CD14-positive monocyte (primary cell): ENCODE data around the gene SLC22A17. TPM values are rescaled to one million over a fixed set of nuclear protein-coding genes. Genes with fewer than 3 reads are reported as not detected.

Experiments
- DNase-seq, 3 donors: peaks; one replicate each; pipeline ENCODE4 v3.0.0-alpha.2; 2011 to 2022
- H2AFZ ChIP-seq: 2 replicates; pipeline ENCODE4 v1.6.0; 2012; ENCODE audit warnings: mild to moderate bottlenecking, low read depth, low read length, inconsistent platforms; ENCODE audit not compliant: insufficient read depth, poor library complexity, severe bottlenecking
- H3K27ac ChIP-seq, 2 donors: 1 replicate in 1 of 2; 2 replicates in 1 of 2; pipeline ENCODE4 v1.5.1; 2012 to 2013; ENCODE audit warnings: low read length in 2 of 2, control low read depth in 1 of 2, inconsistent platforms in 1 of 2, low read depth in 1 of 2, mild to moderate bottlenecking in 1 of 2
- H3K27me3 ChIP-seq, 2 donors: one replicate each; pipeline versions ENCODE4 v1.6.0 to v1.6.1; 2011 to 2013; ENCODE audit warnings: low read length in 2 of 2; ENCODE audit not compliant: control insufficient read depth in 2 of 2, insufficient read depth in 2 of 2
- H3K36me3 ChIP-seq, 2 donors: replicated peaks in 1 of 2; 1 replicate in 1 of 2; 2 replicates in 1 of 2; pipeline versions ENCODE4 v1.5.1 to v1.6.1; 2012 to 2013; ENCODE audit warnings: low read length in 2 of 2, control low read depth in 1 of 2, inconsistent platforms in 1 of 2, mild to moderate bottlenecking in 1 of 2; ENCODE audit not compliant: insufficient read depth in 2 of 2, control insufficient read depth in 1 of 2
- H3K4me1 ChIP-seq, 2 donors: 1 replicate in 1 of 2; 2 replicates in 1 of 2; pipeline versions ENCODE4 v1.5.1 to v1.6.1; 2012 to 2013; ENCODE audit warnings: low read length in 2 of 2, control low read depth in 1 of 2, inconsistent platforms in 1 of 2, mild to moderate bottlenecking in 1 of 2, moderate library complexity in 1 of 2; ENCODE audit not compliant: insufficient read depth in 2 of 2, control insufficient read depth in 1 of 2
- H3K4me2 ChIP-seq: replicated peaks from 2 replicates; pipeline ENCODE3; 2012; ENCODE audit warnings: low read length, moderate library complexity, mild to moderate bottlenecking; ENCODE audit not compliant: poor library complexity, severe bottlenecking; ENCODE audit errors: extremely low read depth
- H3K4me3 ChIP-seq, 3 experiments: fragments of 200-600 bp in 1 of 3; sonication (generic) in 1 of 3; replicated peaks in 1 of 3; 1 replicate in 2 of 3; 2 replicates in 1 of 3; pipeline ENCODE4 v1.5.1; 2011 to 2013; ENCODE audit warnings: low read length in 3 of 3, mild to moderate bottlenecking in 3 of 3, control low read depth in 2 of 3, low read depth in 2 of 3, inconsistent platforms in 1 of 3, moderate library complexity in 1 of 3
- H3K79me2 ChIP-seq: 2 replicates; pipeline ENCODE4 v1.6.0; 2012; ENCODE audit warnings: mild to moderate bottlenecking, control low read depth, inconsistent platforms, low read length, moderate library complexity; ENCODE audit not compliant: insufficient read depth
- H3K9ac ChIP-seq: 2 replicates; pipeline ENCODE4 v1.6.0; 2017; ENCODE audit warnings: low read length, mild to moderate bottlenecking; ENCODE audit not compliant: insufficient read depth, poor library complexity, severe bottlenecking
- H3K9me3 ChIP-seq, 2 donors: replicated peaks in 1 of 2; 1 replicate in 1 of 2; 2 replicates in 1 of 2; pipeline versions ENCODE4 v1.5.1 to v1.6.1; 2012 to 2013; ENCODE audit warnings: low read length in 2 of 2, control low read depth in 1 of 2; ENCODE audit not compliant: control insufficient read depth in 1 of 2, insufficient read depth in 1 of 2
- H4K20me1 ChIP-seq: 2 replicates; pipeline ENCODE4 v1.6.0; 2012; ENCODE audit warnings: mild to moderate bottlenecking, low read length, control low read depth, moderate library complexity; ENCODE audit not compliant: insufficient read depth
- H3K27ac Mint-ChIP-seq, 7 donors: one replicate each; pipeline ENCODE4 v1.8.0; 2020; ENCODE audit warnings: mild to moderate bottlenecking in 7 of 7, mixed read lengths in 7 of 7, moderate library complexity in 6 of 7, inconsistent platforms in 2 of 7
- H3K27me3 Mint-ChIP-seq, 3 donors: one replicate each; pipeline ENCODE4 v1.8.0; 2021 to 2022; ENCODE audit warnings: low read depth in 3 of 3, mild to moderate bottlenecking in 3 of 3, mixed read lengths in 3 of 3, moderate library complexity in 3 of 3, inconsistent platforms in 1 of 3
- H3K36me3 Mint-ChIP-seq, 2 donors: one replicate each; pipeline ENCODE4 v1.8.0; 2020; ENCODE audit warnings: mixed read lengths in 2 of 2, inconsistent platforms in 1 of 2, mild to moderate bottlenecking in 1 of 2
- H3K4me1 Mint-ChIP-seq: one replicate; pipeline ENCODE4 v1.8.0; 2020; ENCODE audit warnings: mild to moderate bottlenecking, mixed read lengths
- H3K4me3 Mint-ChIP-seq, 2 donors: one replicate each; pipeline ENCODE4 v1.8.0; 2020; ENCODE audit warnings: mild to moderate bottlenecking in 2 of 2, mixed read lengths in 2 of 2, moderate library complexity in 1 of 2
- H3K9me3 Mint-ChIP-seq, 7 donors: one replicate each; pipeline ENCODE4 v1.8.0; 2020 to 2022; ENCODE audit warnings: mixed read lengths in 7 of 7, mild to moderate bottlenecking in 6 of 7, moderate library complexity in 6 of 7, inconsistent platforms in 2 of 7
- CTCF ChIP-seq: fragments of 200-600 bp; IDR thresholded peaks from one replicate; pipeline ENCODE4 v1.8.0; 2022; ENCODE audit warnings: antibody characterized with exemption, mild to moderate bottlenecking
- WGBS: methylation state at CpG from one replicate; pipeline ENCODE4 v1.1.5; 2013; ENCODE audit warnings: missing lambda C conversion rate; ENCODE audit not compliant: insufficient coverage; 5-methylcytosine and 5-hydroxymethylcytosine counted together
- intact Hi-C, 2 donors: fragments of 100-400 bp; cut with micrococcal nuclease; formaldehyde crosslinking; loops; one replicate each; pipeline versions ENCODE4 v1.15.0 to v1.15.1; 2023
- polyA plus RNA-seq, 3 donors: library from polyadenylated mRNA; depleted of rRNA in 1 of 3; unstranded in 2 of 3; stranded (reverse) in 1 of 3; fragments of 300-500 nt in 2 of 3; fragments of >200 nt in 1 of 3; fragmentation: Illumina TruSeq in 2 of 3; gene quantifications; 1 replicate in 2 of 3; 2 replicates in 1 of 3; pipeline ENCODE4 v1.2.3, GENCODE V29; 2012 to 2021
- small RNA-seq: library from RNA; depleted of rRNA; stranded (forward); fragments of <200 nt; gene quantifications from one replicate; pipeline ENCODE3, GENCODE V24; 2012; ENCODE audit warnings: low read depth; ENCODE audit not compliant: insufficient read length

SLC22A17 gene
- polyA plus RNA-seq, 3 donors, result not detected

DNA sequence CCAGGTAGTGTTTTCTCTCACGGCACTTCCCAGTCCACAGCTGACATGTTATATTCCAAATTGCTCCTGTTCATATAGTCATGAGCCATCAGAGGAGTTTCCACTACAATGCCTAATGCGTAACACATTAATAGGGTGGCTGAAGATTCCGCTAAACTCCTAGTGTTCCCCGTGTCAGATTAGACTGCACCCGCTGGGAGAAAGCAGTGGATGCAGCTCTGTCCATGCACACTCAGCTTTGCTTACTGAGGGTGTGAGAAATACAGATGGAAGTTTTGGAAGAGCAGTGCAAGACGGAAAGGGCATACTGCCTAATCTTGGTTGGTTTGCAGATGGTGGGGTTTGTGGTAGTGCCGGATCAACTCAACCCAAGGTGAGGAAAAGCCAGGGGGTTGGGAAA is 55.6 kb downstream of the SLC22A17 start:
- peaks cover 22 to 38% of the 10 kb centered on the region in 2 donors for H3K36me3 Mint-ChIP-seq

More for the DNA sequence above, 55.6 kb downstream of the SLC22A17 start:
- H3K36me3 ChIP-seq, result peaks cover 18 to 31% of the 10 kb centered on the region in 2 donors
- no peak for TF ChIP-seq CTCF
- intact Hi-C loops, result no loop called here
- no peak overlapping the region for H3K4me3 ChIP-seq
- Mint-ChIP-seq H3K4me3 (no peak overlapping the region), H3K27ac (peak overlapping the region in 2 of 7 donors; percentile 18 to 55), H3K9me3 (peaks cover 0 to 2% (median 0%) of the 10 kb centered on the region in 7 donors), H3K4me1 (peaks cover 36% of the 10 kb centered on the region), H3K27me3 (peaks cover 3 to 11% (median 6%) of the 10 kb centered on the region in 3 donors)
- DNase-seq, result no peak
- H3K27ac ChIP-seq, result no peak overlapping the region
- no peaks in the 10 kb centered on the region for H4K20me1 ChIP-seq
- H3K79me2 ChIP-seq, result peaks cover 20% of the 10 kb centered on the region
- H3K4me1 ChIP-seq, result peaks cover 28 to 39% of the 10 kb centered on the region in 2 donors
- H3K9ac ChIP-seq, result no peak overlapping the region
- 100% methylated on average over 5 of the region's 7 CpGs for WGBS
- H3K4me2 ChIP-seq, result no peak overlapping the region
- no peak overlapping the region for H2AFZ ChIP-seq
- H3K9me3 ChIP-seq, result no peaks in the 10 kb centered on the region
- no peaks in the 10 kb centered on the region for H3K27me3 ChIP-seq

Small RNAs within 50 kb of the gene (small RNA-seq; reads per million reads assigned to genes)
- not detected for gene MIR208A

Other genes starting within 250 kb of the SLC22A17 start
- not detected for gene CIROP, start 247.9 kb downstream of the SLC22A17 start, polyA plus RNA-seq
- gene CEBPE, start 233.6 kb downstream of the SLC22A17 start, polyA plus RNA-seq, result 1 to 10 TPM in 2 of 3 donors, under 1 TPM in 1; 0.73 to 1.5 (median 1.3) TPM
- gene SLC7A8, start 169.2 kb downstream of the SLC22A17 start, polyA plus RNA-seq, result under 1 TPM; 0.05 to 0.53 (median 0.25) TPM
- gene RNF212B, start 115.0 kb downstream of the SLC22A17 start, polyA plus RNA-seq, result not detected
- 1 to 10 TPM; 3.5 to 5.4 (median 4.1) TPM for gene HOMEZ, start 66.8 kb downstream of the SLC22A17 start, polyA plus RNA-seq
- gene PPP1R3E, start 50.0 kb downstream of the SLC22A17 start, polyA plus RNA-seq, result 10 to 100 TPM in 1 of 3 donors, under 1 TPM in 2; 0.81 to 16.7 (median 0.88) TPM
- 10 to 100 TPM in 1 of 3 donors, 1 to 10 TPM in 1, under 1 TPM in 1; 0.90 to 23.7 (median 1.4) TPM for gene BCL2L2, start 46.1 kb downstream of the SLC22A17 start, polyA plus RNA-seq
- 100 to 1,000 TPM in 1 of 3 donors, 10 to 100 TPM in 2; 54.4 to 356 (median 64.6) TPM for gene PABPN1, start 31.4 kb downstream of the SLC22A17 start, polyA plus RNA-seq
- not detected for gene EFS, start 12.3 kb upstream of the SLC22A17 start, polyA plus RNA-seq
- not detected for gene IL25, start 19.9 kb upstream of the SLC22A17 start, polyA plus RNA-seq
- 1 to 10 TPM in 1 of 3 donors, under 1 TPM in 1, not detected in 1; 0.93 to 1.1 TPM for gene CMTM5, start 24.2 kb upstream of the SLC22A17 start, polyA plus RNA-seq
- not detected for gene MYH6, start 55.4 kb upstream of the SLC22A17 start, polyA plus RNA-seq
- not detected for gene MYH7, start 82.8 kb upstream of the SLC22A17 start, polyA plus RNA-seq
- gene NGDN, start 116.8 kb upstream of the SLC22A17 start, polyA plus RNA-seq, result 10 to 100 TPM; 22.7 to 44.5 (median 26.8) TPM
- gene ZFHX2, start 198.9 kb upstream of the SLC22A17 start, polyA plus RNA-seq, result under 1 TPM in 2 of 3 donors, not detected in 1; 0.01 to 0.07 TPM
- 10 to 100 TPM; 15.3 to 18.2 (median 17.0) TPM for gene THTPA, start 203.4 kb upstream of the SLC22A17 start, polyA plus RNA-seq
- 100 to 1,000 TPM in 1 of 3 donors, 10 to 100 TPM in 2; 32.2 to 437 (median 37.0) TPM for gene AP1G2, start 214.9 kb upstream of the SLC22A17 start, polyA plus RNA-seq
- gene JPH4, start 225.9 kb upstream of the SLC22A17 start, polyA plus RNA-seq, result 1 to 10 TPM; 2.2 to 4.1 (median 3.7) TPM